Central memory CD4-positive, alpha-beta T cell (primary cell): ENCODE results near the gene SLAMF7.
"Not testable (repeated sequence)": the region's sequence is repeated elsewhere in the genome, so short reads cannot be mapped to it uniquely, and the experiment has no call there.

Experiments
- DNase-seq: peaks from one replicate; pipeline ENCODE4 v3.0.0; 2022

SLAMF7 gene

DNA sequence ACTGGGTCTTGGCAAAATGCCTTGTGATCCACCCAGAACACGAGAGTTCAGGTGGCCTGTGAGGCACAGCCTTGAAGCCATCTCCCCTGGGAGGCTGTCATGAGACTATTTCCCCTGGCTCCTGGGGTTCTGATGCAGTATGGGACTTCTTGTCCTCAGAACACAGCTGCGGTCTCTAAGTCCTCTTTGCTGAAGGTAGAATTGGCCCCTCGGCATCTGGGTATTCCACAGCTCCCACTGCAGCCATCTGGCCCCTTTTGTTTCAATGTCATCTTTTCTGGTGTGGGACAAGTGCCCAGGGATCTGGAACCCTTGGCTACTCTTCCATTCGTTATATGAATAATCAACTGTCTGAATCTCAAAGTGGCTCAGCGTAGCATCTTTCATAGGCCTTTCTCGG is 39.9 kb downstream of the SLAMF7 start:
- no peak for DNase-seq

- DNase-seq: no peak
Observed at GRCh38 chr1:160779626-160780397, 40.8 kb downstream of the SLAMF7 start.

- DNase-seq: no peak
Observed at GRCh38 chr1:160780398-160780755, 41.3 kb downstream of the SLAMF7 start.

GRCh38 chr1:160781186-160781766 is 42.2 kb downstream of the SLAMF7 start:
- no peak for DNase-seq

- no peak for DNase-seq
Observed at GRCh38 chr1:160781914-160782689, 43.1 kb downstream of the SLAMF7 start.

- DNase-seq: not testable (repeated sequence)
Observed at GRCh38 chr1:160782988-160783765, 44.1 kb downstream of the SLAMF7 start.

GRCh38 chr1:160789051-160789701 is 50.1 kb downstream of the SLAMF7 start:
- DNase-seq: no peak

GRCh38 chr1:160789702-160790611 is 50.9 kb downstream of the SLAMF7 start:
- DNase-seq: no peak

GRCh38 chr1:160794376-160794775 is 55.3 kb downstream of the SLAMF7 start:
- DNase-seq: no peak

- peak; percentile 95 for DNase-seq
Observed at GRCh38 chr1:160795951-160796383, 56.9 kb downstream of the SLAMF7 start, which contains the start of gene LY9. Gene LY9, plus strand, starts transcription at chr1:160796174. Its CDS starts 14 bp downstream, at chr1:160796188.

- no peak for DNase-seq
Observed at GRCh38 chr1:160797271-160797709, 58.2 kb downstream of the SLAMF7 start.

- peak; percentile 71 for DNase-seq
Observed at GRCh38 chr1:160797861-160798273, 58.8 kb downstream of the SLAMF7 start.

- no peak for DNase-seq
Observed at GRCh38 chr1:160798439-160798838, 59.4 kb downstream of the SLAMF7 start.

- no peak for DNase-seq
Observed at GRCh38 chr1:160799641-160800040, 60.6 kb downstream of the SLAMF7 start.

DNA sequence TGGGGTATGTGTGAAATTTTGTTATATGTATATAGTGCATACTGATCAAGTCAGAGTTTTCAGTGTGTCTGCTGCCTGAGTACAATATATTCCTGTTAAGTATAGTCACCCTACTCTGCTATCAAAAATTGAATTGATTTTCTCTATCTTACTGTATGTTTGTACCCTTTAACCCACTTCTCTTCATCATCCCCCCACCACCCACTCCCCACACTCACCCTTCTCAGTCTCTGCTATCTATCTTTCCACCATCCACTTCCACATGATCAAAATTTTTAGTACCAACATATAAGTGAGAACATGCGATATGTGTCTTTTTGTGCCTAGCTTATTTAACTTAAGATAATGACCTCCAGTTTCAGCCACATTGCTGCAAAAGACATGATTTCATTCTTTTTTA is 61.1 kb downstream of the SLAMF7 start:
- no peak for DNase-seq

- DNase-seq: peak; percentile 54
Observed at GRCh38 chr1:160800645-160801408, 61.8 kb downstream of the SLAMF7 start.

DNA sequence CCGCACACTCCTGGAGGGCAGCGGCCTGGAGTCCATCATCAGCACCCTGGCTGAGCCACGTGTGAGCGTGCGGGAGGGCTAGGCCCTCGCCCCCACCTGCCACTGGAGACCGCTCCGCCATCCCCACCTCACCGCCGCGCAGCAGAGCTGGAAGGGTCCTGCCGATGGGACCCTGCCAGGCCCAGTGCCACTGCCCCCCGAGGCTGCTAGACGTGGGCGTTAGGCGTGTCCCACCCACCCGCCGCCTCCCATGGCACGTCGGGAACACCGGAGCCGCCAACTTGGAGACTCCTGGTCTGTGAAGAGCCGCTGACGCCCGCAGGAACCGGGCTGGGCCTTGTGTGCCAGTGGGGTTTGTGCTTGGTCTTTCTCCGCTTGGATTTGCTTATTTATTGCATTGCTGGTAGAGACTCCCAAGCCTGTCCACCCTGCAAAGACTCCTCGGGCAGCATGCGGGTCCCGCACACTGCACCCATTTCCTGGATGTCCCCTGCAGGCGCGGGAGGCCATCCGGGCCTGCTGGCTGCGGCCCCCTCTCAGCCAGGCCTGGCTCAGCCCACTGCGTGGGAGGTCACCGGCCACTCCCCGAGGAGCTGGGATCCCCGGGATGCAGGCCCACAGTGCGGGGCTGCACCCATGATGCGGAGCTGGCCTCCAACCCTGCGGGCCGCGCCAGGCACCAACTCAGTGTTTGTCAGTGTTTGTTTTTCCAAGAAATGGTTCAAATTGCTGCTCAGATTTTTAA is 63.0 kb downstream of the SLAMF7 start:
- no peak for DNase-seq
